CD4-positive, alpha-beta memory T cell (primary cell): ENCODE data around the gene PBXIP1. TPM values are rescaled to one million over a fixed set of nuclear protein-coding genes. Genes with fewer than 3 reads are reported as not detected.
A peak's percentile ranks its signal among the peaks of the same experiment; 100 is the strongest.

Experiments used
- CTCF ChIA-PET: fragments of 350-600 bp; sonication (Branson Sonifier 250); formaldehyde crosslinking; loops from one replicate; lab custom pipeline; 2021; ENCODE audit warnings: inconsistent platforms; ENCODE audit not compliant: partially characterized antibody; lab: Charles Lee
- POLR2A ChIA-PET: fragments of 350-600 bp; sonication (Branson Sonifier 250); formaldehyde crosslinking; loops from one replicate; lab custom pipeline; 2021; ENCODE audit not compliant: partially characterized antibody; lab: Charles Lee
- DNase-seq, 5 donors: peaks; one replicate each; pipeline versions ENCODE4 v3.0.0 to v3.0.0-alpha.2; 2020 to 2022; ENCODE audit warnings: mixed read lengths in 1 of 5
- H3K27ac ChIP-seq: one replicate; pipeline ENCODE4 v1.7.0; 2013; ENCODE audit warnings: low read depth, low read length
- H3K27me3 ChIP-seq: 2 replicates; pipeline ENCODE4 v1.7.0; 2013; ENCODE audit warnings: mild to moderate bottlenecking, low read length, moderate library complexity; ENCODE audit not compliant: insufficient read depth
- H3K36me3 ChIP-seq: 2 replicates; pipeline ENCODE4 v1.7.0; 2013; ENCODE audit warnings: mild to moderate bottlenecking, low read length, moderate library complexity; ENCODE audit not compliant: insufficient read depth
- H3K4me1 ChIP-seq: 2 replicates; pipeline ENCODE4 v1.7.0; 2013; ENCODE audit warnings: mild to moderate bottlenecking, low read length, moderate library complexity; ENCODE audit not compliant: insufficient read depth
- H3K4me3 ChIP-seq, 2 donors: one replicate each; pipeline ENCODE4 v1.7.0; 2013; ENCODE audit warnings: low read length in 2 of 2, mild to moderate bottlenecking in 1 of 2
- H3K9me3 ChIP-seq, 2 donors: one replicate each; pipeline ENCODE4 v1.7.0; 2013; ENCODE audit warnings: low read length in 2 of 2, control low read depth in 1 of 2; ENCODE audit not compliant: control insufficient read depth in 1 of 2
- H3K27ac Mint-ChIP-seq, 7 donors: one replicate each; pipeline ENCODE4 v1.8.0; 2020 to 2021; ENCODE audit warnings: mixed read lengths in 7 of 7, mild to moderate bottlenecking in 6 of 7, inconsistent platforms in 3 of 7, moderate library complexity in 3 of 7
- H3K27me3 Mint-ChIP-seq, 2 donors: one replicate each; pipeline ENCODE4 v1.8.0; 2020 to 2021; ENCODE audit warnings: mixed read lengths in 2 of 2
- H3K36me3 Mint-ChIP-seq, 2 donors: one replicate each; pipeline ENCODE4 v1.8.0; 2020 to 2021; ENCODE audit warnings: mixed read lengths in 2 of 2, inconsistent platforms in 1 of 2, mild to moderate bottlenecking in 1 of 2
- H3K4me1 Mint-ChIP-seq, 4 donors: one replicate each; pipeline ENCODE4 v1.8.0; 2020 to 2021; ENCODE audit warnings: mixed read lengths in 4 of 4, mild to moderate bottlenecking in 1 of 4
- H3K4me3 Mint-ChIP-seq, 8 donors: one replicate each; pipeline ENCODE4 v1.8.0; 2020 to 2021; ENCODE audit warnings: mixed read lengths in 8 of 8, mild to moderate bottlenecking in 7 of 8, moderate library complexity in 6 of 8, inconsistent platforms in 3 of 8
- H3K9me3 Mint-ChIP-seq, 8 donors: one replicate each; pipeline ENCODE4 v1.8.0; 2020 to 2021; ENCODE audit warnings: mixed read lengths in 8 of 8, mild to moderate bottlenecking in 5 of 8, inconsistent platforms in 3 of 8, moderate library complexity in 1 of 8
- intact Hi-C: fragments of 100-400 bp; cut with micrococcal nuclease; formaldehyde crosslinking; loops from one replicate; pipeline ENCODE4 v1.15.1; 2023
- polyA plus RNA-seq, 2 donors: library from polyadenylated mRNA; unstranded; fragments of 300-500 nt; fragmentation: Illumina TruSeq; gene quantifications; one replicate each; pipeline ENCODE4 v1.2.3, GENCODE V29; 2021
- total RNA-seq, 2 experiments: library from RNA; stranded (reverse); gene quantifications; one replicate each; pipeline ENCODE4 v1.2.3, GENCODE V29; 2021

PBXIP1 gene
- total and polyA plus RNA-seq, 4 experiments from 2014 or later: 263 to 438 (median 420) TPM

DNA sequence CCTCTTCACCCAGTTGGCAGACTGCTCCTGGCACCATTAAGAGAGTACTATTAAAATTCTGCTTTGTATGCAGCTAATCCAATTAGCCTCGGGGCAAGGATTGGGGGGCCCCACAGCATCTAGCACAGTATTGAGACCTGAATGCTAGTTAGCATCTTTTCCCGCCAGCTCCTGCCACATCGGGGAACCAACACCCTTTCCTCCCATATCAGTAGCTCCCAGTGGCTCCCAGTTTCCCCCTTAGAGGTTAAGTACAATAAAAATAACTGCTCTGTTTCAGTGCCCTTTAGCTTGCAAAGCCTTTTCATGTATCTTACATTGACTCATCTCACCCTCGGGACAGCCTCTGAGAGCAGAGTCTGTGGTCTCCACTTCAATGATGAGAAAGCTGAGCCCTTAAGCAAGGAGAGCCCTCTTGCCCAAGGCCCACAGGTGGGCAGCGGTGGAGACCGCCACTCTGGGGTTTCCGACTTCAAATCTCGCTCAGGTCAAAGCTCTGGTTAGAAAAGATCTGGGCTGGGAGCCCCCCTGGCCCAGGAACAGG lies 15.2 kb downstream of the PBXIP1 start:
- POLR2A ChIA-PET: interaction anchor here (0.7 to 1.8 kb wide), 9 partner anchors 8 to 381 kb away, joined by 3 to 6 read pairs (median 4); partner anchors contain the start of genes CKS1B and FLAD1
- peaks cover 0 to 35% of the 10 kb centered on the region in 2 donors for H3K36me3 Mint-ChIP-seq
- DNase-seq: no peak
- H3K4me1 Mint-ChIP-seq: peaks cover 53 to 87% (median 69%) of the 10 kb centered on the region in 4 donors
- Histone ChIP-seq H3K4me1 (peaks cover 83% of the 10 kb centered on the region), H3K4me3 (no peak overlapping the region), H3K36me3 (peaks cover 19% of the 10 kb centered on the region), H3K9me3 (no peaks in the 10 kb centered on the region), H3K27ac (peak overlapping the region; percentile 82), H3K27me3 (no peaks in the 10 kb centered on the region)
- H3K27ac Mint-ChIP-seq: peak overlapping the region; percentile 90 to 97 (median 93)
- intact Hi-C loops: no loop called here
- no peaks in the 10 kb centered on the region for H3K27me3 Mint-ChIP-seq
- H3K4me3 Mint-ChIP-seq: peak overlapping the region in 6 of 8 donors; percentile 49 to 70 (median 65)
- CTCF ChIA-PET: interaction anchor here (0.9 to 8.0 kb wide), 9 partner anchors 12 to 381 kb away, joined by 3 to 65 read pairs (median 3); partner anchors contain the start of genes PBXIP1 and PYGO2
- H3K9me3 Mint-ChIP-seq: peaks cover 0 to 2% (median 0%) of the 10 kb centered on the region in 8 donors

DNA sequence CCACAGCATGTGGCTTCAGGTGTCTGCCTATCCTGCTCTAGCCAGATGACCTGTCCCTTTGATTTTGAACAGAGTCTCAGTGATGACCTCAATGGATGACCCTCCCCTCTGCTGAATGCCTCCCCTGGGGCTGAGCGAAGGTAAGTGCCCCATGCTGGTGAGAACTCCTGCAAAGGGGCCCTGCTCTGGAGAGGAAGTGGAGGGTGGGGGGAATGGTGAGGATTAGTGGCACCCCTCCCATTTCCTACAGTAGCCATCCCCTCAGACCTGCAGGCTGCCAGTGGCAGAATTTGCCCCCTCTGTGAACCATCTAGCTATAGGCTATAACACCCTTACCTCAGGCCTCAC lies 15.7 kb downstream of the PBXIP1 start:
- Mint-ChIP-seq H3K4me1 (peaks cover 53 to 92% (median 73%) of the 10 kb centered on the region in 4 donors), H3K27ac (peak overlapping the region; percentile 90 to 97 (median 93)), H3K27me3 (no peaks in the 10 kb centered on the region), H3K9me3 (peaks cover 0 to 2% (median 0%) of the 10 kb centered on the region in 8 donors), H3K36me3 (peaks cover 0 to 30% of the 10 kb centered on the region in 2 donors), H3K4me3 (peak overlapping the region in 7 of 8 donors; percentile 36 to 70 (median 63))
- DNase-seq: no peak
- H3K9me3 ChIP-seq: no peaks in the 10 kb centered on the region
- CTCF ChIA-PET: interaction anchor here (0.6 to 8.0 kb wide), 9 partner anchors 13 to 381 kb away, joined by 3 to 65 read pairs (median 3); partner anchors contain the start of genes PBXIP1 and PYGO2
- intact Hi-C loops: no loop called here
- POLR2A ChIA-PET: interaction anchor here (0.8 to 1.8 kb wide), 8 partner anchors 9 to 381 kb away, joined by 3 to 6 read pairs (median 4); partner anchors contain the start of genes CKS1B and FLAD1
- no peaks in the 10 kb centered on the region for H3K27me3 ChIP-seq
- peak overlapping the region; percentile 82 for H3K27ac ChIP-seq
- no peak overlapping the region for H3K4me3 ChIP-seq
- H3K36me3 ChIP-seq: peaks cover 14% of the 10 kb centered on the region
- H3K4me1 ChIP-seq: peaks cover 87% of the 10 kb centered on the region

DNA sequence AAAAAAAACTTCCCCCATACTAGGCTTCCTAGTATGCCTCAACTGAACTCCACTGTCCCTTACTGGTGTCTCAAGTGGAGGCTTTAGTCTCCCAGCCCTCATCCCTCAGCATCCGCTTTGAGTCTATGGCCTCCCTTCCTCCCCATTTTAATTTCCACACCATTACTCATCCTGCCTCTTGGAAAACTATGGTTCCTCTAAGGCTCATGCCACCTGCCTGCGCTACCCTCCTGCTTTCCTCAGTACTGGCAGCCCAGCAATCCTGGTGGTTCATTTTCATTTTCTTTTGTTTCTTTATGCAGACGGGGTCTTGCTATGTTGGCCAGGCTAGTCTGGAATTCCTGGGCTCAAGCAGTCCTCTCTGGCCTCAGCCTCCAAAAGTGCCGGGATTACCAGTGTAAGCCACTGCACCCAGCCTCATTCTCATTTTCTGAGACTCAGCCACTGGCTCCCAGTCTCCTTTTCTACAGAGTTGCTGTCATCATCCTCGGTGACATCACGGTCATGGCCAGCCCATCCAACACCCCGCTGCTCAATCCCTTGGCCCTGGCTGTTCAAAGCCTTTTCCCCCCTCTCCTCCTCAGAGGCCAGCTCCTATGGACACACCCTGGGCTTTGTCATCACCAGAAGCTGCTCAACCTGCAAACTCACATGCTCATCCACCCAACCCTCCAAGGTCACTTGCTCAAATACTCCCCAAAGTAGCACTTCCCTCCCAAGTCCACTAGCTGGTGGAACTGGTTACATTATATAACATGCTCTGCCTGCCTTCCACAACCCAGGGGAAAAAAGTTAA lies 17.1 kb downstream of the PBXIP1 start:
- intact Hi-C loops: loop anchor here (5.0 kb wide), 2 partner anchors 383 to 462 kb away; partner anchors contain the start of gene RUSC1
- peaks cover 0 to 19% of the 10 kb centered on the region in 2 donors for H3K36me3 Mint-ChIP-seq
- DNase-seq: no peak
- H3K27me3 Mint-ChIP-seq: no peaks in the 10 kb centered on the region
- Histone ChIP-seq H3K4me3 (no peak overlapping the region), H3K4me1 (peaks cover 76% of the 10 kb centered on the region), H3K27me3 (no peaks in the 10 kb centered on the region), H3K27ac (peak overlapping the region; percentile 96), H3K9me3 (no peaks in the 10 kb centered on the region), H3K36me3 (peaks cover under 1% of the 10 kb centered on the region)
- peak overlapping the region; percentile 55 to 99 (median 71) for H3K4me3 Mint-ChIP-seq
- H3K9me3 Mint-ChIP-seq: no peaks in the 10 kb centered on the region
- peak overlapping the region; percentile 92 to 100 (median 97) for H3K27ac Mint-ChIP-seq
- peaks cover 51 to 90% (median 77%) of the 10 kb centered on the region in 4 donors for H3K4me1 Mint-ChIP-seq
- POLR2A ChIA-PET: interaction anchor here (0.6 to 4.0 kb wide), 8 partner anchors 10 to 379 kb away, joined by 3 to 51 read pairs (median 14); partner anchors contain the start of genes FLAD1 and PYGO2
- CTCF ChIA-PET: interaction anchor here (0.7 to 8.0 kb wide), 5 partner anchors 14 to 379 kb away, joined by 3 to 65 read pairs (median 7); partner anchors contain the start of genes PBXIP1 and PYGO2

DNA sequence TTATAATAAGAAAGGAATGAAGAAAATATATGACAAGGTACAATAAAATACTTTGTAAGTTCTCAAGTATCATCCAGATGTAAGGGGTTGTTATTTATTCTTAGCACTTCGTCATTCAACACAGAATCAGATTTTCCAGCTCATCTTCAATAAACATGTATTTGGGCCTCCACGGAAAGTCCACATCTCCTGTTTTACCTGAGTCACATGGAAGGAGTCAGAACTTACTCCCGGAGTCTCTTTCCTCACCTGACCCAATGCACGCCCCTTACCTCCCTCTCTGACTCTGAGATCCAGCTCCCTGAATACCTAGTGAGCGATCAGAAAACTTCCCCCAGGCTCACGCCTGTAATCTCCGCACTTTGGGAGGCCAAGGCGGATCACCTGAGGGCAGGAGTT lies 17.9 kb downstream of the PBXIP1 start:
- H3K27ac ChIP-seq: peak overlapping the region; percentile 96
- POLR2A ChIA-PET: interaction anchor here (0.6 to 4.0 kb wide), 11 partner anchors 10 to 378 kb away, joined by 3 to 51 read pairs (median 17); partner anchors contain the start of genes CKS1B, FLAD1, PYGO2 and SHC1
- H3K27me3 Mint-ChIP-seq: no peaks in the 10 kb centered on the region
- H3K4me3 ChIP-seq: peak overlapping the region; percentile 51 to 93
- H3K4me1 Mint-ChIP-seq: peaks cover 47 to 83% (median 70%) of the 10 kb centered on the region in 4 donors
- CTCF ChIA-PET: interaction anchor here (0.7 to 8.0 kb wide), 6 partner anchors 15 to 378 kb away, joined by 3 to 65 read pairs (median 6); partner anchors contain the start of gene PBXIP1
- H3K9me3 Mint-ChIP-seq: no peaks in the 10 kb centered on the region
- DNase-seq: no peak
- peaks cover 68% of the 10 kb centered on the region for H3K4me1 ChIP-seq
- H3K36me3 ChIP-seq: no peaks in the 10 kb centered on the region
- intact Hi-C loops: loop anchor here (1.0 to 5.0 kb wide), 8 partner anchors 17 to 461 kb away; partner anchors contain the start of genes ADAR, CKS1B, PYGO2 and RUSC1
- peaks cover 0 to 14% of the 10 kb centered on the region in 2 donors for H3K36me3 Mint-ChIP-seq
- peak overlapping the region; percentile 97 to 100 (median 99) for H3K27ac Mint-ChIP-seq
- H3K4me3 Mint-ChIP-seq: peak overlapping the region; percentile 93 to 99 (median 97)
- no peaks in the 10 kb centered on the region for H3K9me3 ChIP-seq
- no peaks in the 10 kb centered on the region for H3K27me3 ChIP-seq

DNA sequence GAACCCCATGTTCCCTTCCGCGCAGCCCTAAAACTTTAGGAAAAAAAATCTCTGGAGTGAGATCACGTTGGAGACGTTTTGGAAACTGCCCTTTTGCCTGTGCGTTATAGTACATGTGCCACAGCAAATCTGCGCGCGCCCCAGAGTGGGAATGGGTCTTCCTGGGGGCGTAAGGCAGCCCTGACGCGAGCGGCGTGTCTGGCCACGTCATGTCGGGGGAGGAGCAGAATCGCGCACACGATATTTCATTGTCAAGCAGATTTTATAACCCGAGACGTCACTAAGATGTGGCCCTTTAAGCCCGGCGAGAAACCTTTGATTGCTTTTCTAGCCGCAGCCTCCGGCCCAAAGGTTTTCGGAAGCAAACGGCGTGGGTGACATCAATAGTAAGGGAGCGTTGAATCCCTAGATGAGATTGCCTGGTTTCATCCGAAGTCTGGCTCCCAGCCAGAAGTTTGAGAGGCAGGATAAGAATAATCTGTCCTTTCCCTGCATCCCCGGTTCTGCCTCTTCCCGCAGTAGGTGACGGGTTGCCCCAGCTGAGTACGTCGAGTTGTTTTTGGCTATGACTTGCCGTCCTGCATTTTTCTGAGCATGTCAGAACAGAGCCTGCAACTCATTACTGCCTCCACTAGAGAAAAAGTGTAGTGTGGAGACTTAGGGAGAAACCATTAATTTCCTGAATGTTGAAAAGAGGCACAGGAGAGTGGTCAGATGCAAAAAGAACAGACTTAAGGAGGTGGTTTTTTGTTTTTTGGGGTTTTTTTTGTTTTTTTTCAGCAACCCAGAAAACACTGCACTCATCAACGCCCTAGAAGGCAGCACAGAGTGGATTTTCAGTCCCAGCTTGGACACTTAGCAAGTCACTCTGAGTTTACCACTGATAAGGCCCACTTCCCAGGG lies 18.6 kb downstream of the PBXIP1 start:
- H3K27me3 Mint-ChIP-seq: no peaks in the 10 kb centered on the region
- Histone ChIP-seq H3K27ac (peak overlapping the region; percentile 96), H3K27me3 (no peaks in the 10 kb centered on the region), H3K36me3 (no peaks in the 10 kb centered on the region), H3K4me3 (peak overlapping the region; percentile 51 to 93), H3K9me3 (no peaks in the 10 kb centered on the region), H3K4me1 (peaks cover 61% of the 10 kb centered on the region)
- H3K4me1 Mint-ChIP-seq: peaks cover 40 to 77% (median 64%) of the 10 kb centered on the region in 4 donors
- intact Hi-C loops: loop anchor here (1.0 to 5.0 kb wide), 8 partner anchors 18 to 460 kb away; partner anchors contain the start of genes ADAR, CKS1B, PYGO2 and RUSC1
- no peaks in the 10 kb centered on the region for H3K9me3 Mint-ChIP-seq
- ChIA-PET CTCF (interaction anchor here (0.7 to 8.0 kb wide), 21 partner anchors 9 to 378 kb away, joined by 3 to 65 read pairs (median 5); partner anchors contain the start of genes ADAM15, FLAD1, PBXIP1 and PYGO2), POLR2A (interaction anchor here (0.6 to 4.0 kb wide), 33 partner anchors 8 to 947 kb away, joined by 3 to 51 read pairs (median 7); partner anchors contain the start of genes ADAM15, ADAR, CKS1B and EFNA4)
- peak overlapping the region; percentile 97 to 100 (median 99) for H3K27ac Mint-ChIP-seq
- H3K36me3 Mint-ChIP-seq: peaks cover 0 to 10% of the 10 kb centered on the region in 2 donors
- peak overlapping the region; percentile 93 to 99 (median 97) for H3K4me3 Mint-ChIP-seq
- peak; percentile 96 to 98 (median 97) for DNase-seq
